ENCODE measurements around the gene HSD17B14. TPM values are rescaled to one million over a fixed set of nuclear protein-coding genes. Genes with fewer than 3 reads are reported as not detected.
A peak's percentile ranks its signal among the peaks of the same experiment; 100 is the strongest.

Gene HSD17B14
- total and polyA plus RNA-seq, 9 of the 15 experiments (the other 6 are each of a cell fraction or from before 2014, with no cell fraction given): 0.16 TPM; not detected in 8

DNA sequence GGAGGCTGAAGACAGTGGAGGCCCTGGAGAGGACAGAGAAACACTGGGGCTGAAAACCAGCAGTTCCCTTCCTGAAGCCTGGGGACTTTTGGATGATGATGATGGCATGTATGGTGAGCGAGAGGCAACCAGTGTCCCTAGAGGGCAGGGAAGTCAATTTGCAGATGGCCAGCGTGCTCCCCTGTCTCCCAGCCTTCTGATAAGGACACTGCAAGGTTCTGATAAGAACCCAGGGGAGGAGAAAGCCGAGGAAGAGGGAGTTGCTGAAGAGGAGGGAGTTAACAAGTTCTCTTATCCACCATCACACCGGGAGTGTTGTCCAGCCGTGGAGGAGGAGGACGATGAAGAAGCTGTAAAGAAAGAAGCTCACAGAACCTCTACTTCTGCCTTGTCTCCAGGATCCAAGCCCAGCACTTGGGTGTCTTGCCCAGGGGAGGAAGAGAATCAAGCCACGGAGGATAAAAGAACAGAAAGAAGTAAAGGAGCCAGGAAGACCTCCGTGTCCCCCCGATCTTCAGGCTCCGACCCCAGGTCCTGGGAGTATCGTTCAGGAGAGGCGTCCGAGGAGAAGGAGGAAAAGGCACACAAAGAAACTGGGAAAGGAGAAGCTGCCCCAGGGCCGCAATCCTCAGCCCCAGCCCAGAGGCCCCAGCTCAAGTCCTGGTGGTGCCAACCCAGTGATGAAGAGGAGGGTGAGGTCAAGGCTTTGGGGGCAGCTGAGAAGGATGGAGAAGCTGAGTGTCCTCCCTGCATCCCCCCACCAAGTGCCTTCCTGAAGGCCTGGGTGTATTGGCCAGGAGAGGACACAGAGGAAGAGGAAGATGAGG lies 37.4 kb upstream of the HSD17B14 start (continued):
- no peak for TF ChIP-seq NR2C2 (CRISPR knock-in tag; IDR thresholded peaks at IDR 0.05)
- peak; percentile 2; the same call in 1 of the 2 replicates for TF ChIP-seq NR2C2 (tag; IDR thresholded peaks at IDR 0.05)
- TF ChIP-seq ZNF699 (CRISPR knock-in tag; IDR thresholded peaks at IDR 0.05; ENCODE audit: insufficient replicate concordance): no peak
- TF ChIP-seq CC2D1A (IDR thresholded peaks at IDR 0.05): peak; percentile 99
- TF ChIP-seq U2AF2 (optimal IDR thresholded peaks at IDR 0.05; ENCODE audit: low read depth, low read length): no peak
- no peak for TF ChIP-seq KDM2B (CRISPR knock-in tag; IDR thresholded peaks at IDR 0.05)
- TF ChIP-seq TEAD2 (tag; IDR thresholded peaks at IDR 0.05): no peak
- TF ChIP-seq ZNF707 (CRISPR knock-in tag; conservative IDR thresholded peaks at IDR 0.05): no peak
- TF ChIP-seq, protein P1, sequence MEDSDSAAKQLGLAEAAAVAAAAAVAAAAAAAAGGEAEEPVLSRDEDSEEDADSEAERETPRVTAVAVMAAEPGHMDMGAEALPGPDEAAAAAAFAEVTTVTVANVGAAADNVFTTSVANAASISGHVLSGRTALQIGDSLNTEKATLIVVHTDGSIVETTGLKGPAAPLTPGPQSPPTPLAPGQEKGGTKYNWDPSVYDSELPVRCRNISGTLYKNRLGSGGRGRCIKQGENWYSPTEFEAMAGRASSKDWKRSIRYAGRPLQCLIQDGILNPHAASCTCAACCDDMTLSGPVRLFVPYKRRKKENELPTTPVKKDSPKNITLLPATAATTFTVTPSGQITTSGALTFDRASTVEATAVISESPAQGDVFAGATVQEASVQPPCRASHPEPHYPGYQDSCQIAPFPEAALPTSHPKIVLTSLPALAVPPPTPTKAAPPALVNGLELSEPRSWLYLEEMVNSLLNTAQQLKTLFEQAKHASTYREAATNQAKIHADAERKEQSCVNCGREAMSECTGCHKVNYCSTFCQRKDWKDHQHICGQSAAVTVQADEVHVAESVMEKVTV (CRISPR knock-in tag; IDR thresholded peaks at IDR 0.05): no peak
- peak; percentile 40 to 70; a peak in 1 of 4 replicates for TF ChIP-seq ETV6 (IDR thresholded peaks at IDR 0.05; ENCODE audit: borderline replicate concordance in 1 of 2, low read depth in 2 of 2, low read length in 1 of 2)
- TF ChIP-seq ETV6 (CRISPR knock-in tag; IDR thresholded peaks at IDR 0.05; ENCODE audit: borderline replicate concordance): no peak
- no peak for TF ChIP-seq RBM17 (IDR thresholded peaks at IDR 0.05; ENCODE audit: borderline replicate concordance, low read depth, low read length)
- TF ChIP-seq PHF20 (IDR thresholded peaks at IDR 0.05; ENCODE audit: partially characterized antibody): peak; percentile 50
- TF ChIP-seq CCNT2 (IDR thresholded peaks at IDR 0.05; ENCODE audit: borderline replicate concordance, extremely low read depth, insufficient read length, low read depth, low read length): no peak
- TF ChIP-seq ZNF239 (CRISPR knock-in tag; IDR thresholded peaks at IDR 0.05): peak; percentile 73
- TF ChIP-seq NBN (IDR thresholded peaks at IDR 0.05; ENCODE audit: low read depth): peak; percentile 95
- TF ChIP-seq, protein P2, sequence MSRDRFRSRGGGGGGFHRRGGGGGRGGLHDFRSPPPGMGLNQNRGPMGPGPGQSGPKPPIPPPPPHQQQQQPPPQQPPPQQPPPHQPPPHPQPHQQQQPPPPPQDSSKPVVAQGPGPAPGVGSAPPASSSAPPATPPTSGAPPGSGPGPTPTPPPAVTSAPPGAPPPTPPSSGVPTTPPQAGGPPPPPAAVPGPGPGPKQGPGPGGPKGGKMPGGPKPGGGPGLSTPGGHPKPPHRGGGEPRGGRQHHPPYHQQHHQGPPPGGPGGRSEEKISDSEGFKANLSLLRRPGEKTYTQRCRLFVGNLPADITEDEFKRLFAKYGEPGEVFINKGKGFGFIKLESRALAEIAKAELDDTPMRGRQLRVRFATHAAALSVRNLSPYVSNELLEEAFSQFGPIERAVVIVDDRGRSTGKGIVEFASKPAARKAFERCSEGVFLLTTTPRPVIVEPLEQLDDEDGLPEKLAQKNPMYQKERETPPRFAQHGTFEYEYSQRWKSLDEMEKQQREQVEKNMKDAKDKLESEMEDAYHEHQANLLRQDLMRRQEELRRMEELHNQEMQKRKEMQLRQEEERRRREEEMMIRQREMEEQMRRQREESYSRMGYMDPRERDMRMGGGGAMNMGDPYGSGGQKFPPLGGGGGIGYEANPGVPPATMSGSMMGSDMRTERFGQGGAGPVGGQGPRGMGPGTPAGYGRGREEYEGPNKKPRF (IDR thresholded peaks at IDR 0.05; ENCODE audit: low read depth, low read length): no peak
- TF ChIP-seq ZNF507 (tag; conservative IDR thresholded peaks at IDR 0.05): no peak
- TF ChIP-seq, protein P3, sequence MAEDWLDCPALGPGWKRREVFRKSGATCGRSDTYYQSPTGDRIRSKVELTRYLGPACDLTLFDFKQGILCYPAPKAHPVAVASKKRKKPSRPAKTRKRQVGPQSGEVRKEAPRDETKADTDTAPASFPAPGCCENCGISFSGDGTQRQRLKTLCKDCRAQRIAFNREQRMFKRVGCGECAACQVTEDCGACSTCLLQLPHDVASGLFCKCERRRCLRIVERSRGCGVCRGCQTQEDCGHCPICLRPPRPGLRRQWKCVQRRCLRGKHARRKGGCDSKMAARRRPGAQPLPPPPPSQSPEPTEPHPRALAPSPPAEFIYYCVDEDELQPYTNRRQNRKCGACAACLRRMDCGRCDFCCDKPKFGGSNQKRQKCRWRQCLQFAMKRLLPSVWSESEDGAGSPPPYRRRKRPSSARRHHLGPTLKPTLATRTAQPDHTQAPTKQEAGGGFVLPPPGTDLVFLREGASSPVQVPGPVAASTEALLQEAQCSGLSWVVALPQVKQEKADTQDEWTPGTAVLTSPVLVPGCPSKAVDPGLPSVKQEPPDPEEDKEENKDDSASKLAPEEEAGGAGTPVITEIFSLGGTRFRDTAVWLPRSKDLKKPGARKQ (CRISPR knock-in tag; IDR thresholded peaks at IDR 0.05): no peak
- TF ChIP-seq, protein P4, sequence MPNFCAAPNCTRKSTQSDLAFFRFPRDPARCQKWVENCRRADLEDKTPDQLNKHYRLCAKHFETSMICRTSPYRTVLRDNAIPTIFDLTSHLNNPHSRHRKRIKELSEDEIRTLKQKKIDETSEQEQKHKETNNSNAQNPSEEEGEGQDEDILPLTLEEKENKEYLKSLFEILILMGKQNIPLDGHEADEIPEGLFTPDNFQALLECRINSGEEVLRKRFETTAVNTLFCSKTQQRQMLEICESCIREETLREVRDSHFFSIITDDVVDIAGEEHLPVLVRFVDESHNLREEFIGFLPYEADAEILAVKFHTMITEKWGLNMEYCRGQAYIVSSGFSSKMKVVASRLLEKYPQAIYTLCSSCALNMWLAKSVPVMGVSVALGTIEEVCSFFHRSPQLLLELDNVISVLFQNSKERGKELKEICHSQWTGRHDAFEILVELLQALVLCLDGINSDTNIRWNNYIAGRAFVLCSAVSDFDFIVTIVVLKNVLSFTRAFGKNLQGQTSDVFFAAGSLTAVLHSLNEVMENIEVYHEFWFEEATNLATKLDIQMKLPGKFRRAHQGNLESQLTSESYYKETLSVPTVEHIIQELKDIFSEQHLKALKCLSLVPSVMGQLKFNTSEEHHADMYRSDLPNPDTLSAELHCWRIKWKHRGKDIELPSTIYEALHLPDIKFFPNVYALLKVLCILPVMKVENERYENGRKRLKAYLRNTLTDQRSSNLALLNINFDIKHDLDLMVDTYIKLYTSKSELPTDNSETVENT (CRISPR knock-in tag; IDR thresholded peaks at IDR 0.05): peak; percentile 66

Data from K562 (cell line).